Hepatocyte (in vitro differentiated cells): Measurements from ENCODE around the gene MME. TPM values are rescaled to one million over a fixed set of nuclear protein-coding genes. Genes with fewer than 3 reads are reported as not detected.

Experiments
- DNase-seq: peaks from one replicate; pipeline ENCODE4 v3.0.0-alpha.2; 2016; ENCODE audit warnings: low spot score
- H2AFZ ChIP-seq: fragments of 200-600 bp; sonication (generic); 2 replicates; pipeline ENCODE4 v1.6.0; 2016; ENCODE audit warnings: antibody characterized with exemption, mild to moderate bottlenecking
- H3K27ac ChIP-seq: fragments of 200-600 bp; sonication (generic); 2 replicates; pipeline ENCODE4 v1.5.1; 2016; ENCODE audit warnings: mild to moderate bottlenecking
- H3K27me3 ChIP-seq: fragments of 200-600 bp; sonication (generic); 2 replicates; pipeline ENCODE4 v1.6.1; 2016
- H3K36me3 ChIP-seq: fragments of 200-600 bp; sonication (generic); replicated peaks from 2 replicates; pipeline ENCODE4 v1.5.1; 2016; ENCODE audit warnings: low read depth; ENCODE audit not compliant: insufficient read depth
- H3K4me1 ChIP-seq: fragments of 200-600 bp; sonication (generic); 2 replicates; pipeline ENCODE4 v1.5.1; 2016; ENCODE audit warnings: mild to moderate bottlenecking, moderate library complexity; ENCODE audit not compliant: insufficient read depth
- H3K4me2 ChIP-seq: fragments of 200-600 bp; sonication (generic); 2 replicates; pipeline ENCODE4 v1.6.0; 2016
- H3K4me3 ChIP-seq: fragments of 200-600 bp; sonication (generic); 2 replicates; pipeline ENCODE4 v1.5.1; 2016; ENCODE audit warnings: mild to moderate bottlenecking
- H3K79me2 ChIP-seq: fragments of 200-600 bp; sonication (generic); 2 replicates; pipeline ENCODE4 v1.6.0; 2017; ENCODE audit warnings: mild to moderate bottlenecking
- H3K9me2 ChIP-seq: fragments of 200-600 bp; sonication (generic); replicated peaks from 2 replicates; pipeline ENCODE4 v1.6.0; 2017; ENCODE audit warnings: mild to moderate bottlenecking; ENCODE audit not compliant: insufficient read depth
- H3K9me3 ChIP-seq: fragments of 200-600 bp; sonication (generic); 2 replicates; pipeline ENCODE4 v1.5.1; 2016; ENCODE audit warnings: low read depth, mild to moderate bottlenecking
- H4K20me1 ChIP-seq: fragments of 200-600 bp; sonication (generic); 2 replicates; pipeline ENCODE4 v1.6.0; 2016; ENCODE audit warnings: mild to moderate bottlenecking; ENCODE audit not compliant: insufficient read depth, poor library complexity, severe bottlenecking
- CTCF ChIP-seq: fragments of 200-600 bp; sonication (generic); IDR thresholded peaks from 2 replicates; pipeline ENCODE4 v1.5.1; 2016; ENCODE audit warnings: antibody characterized with exemption, mild to moderate bottlenecking; ENCODE audit not compliant: poor library complexity
- EZH2 ChIP-seq: fragments of 200-600 bp; sonication (generic); IDR thresholded peaks from 2 replicates; pipeline ENCODE4 v1.6.1; 2016; ENCODE audit warnings: antibody characterized with exemption, mild to moderate bottlenecking, borderline replicate concordance
- EZH2phosphoT487 ChIP-seq: fragments of 200-600 bp; sonication (generic); IDR thresholded peaks from one replicate; pipeline ENCODE4 v1.6.1; 2018; ENCODE audit warnings: antibody characterized with exemption, mild to moderate bottlenecking, low read depth, moderate library complexity; ENCODE audit not compliant: unreplicated experiment, severe bottlenecking
- WGBS: methylation state at CpG from one replicate; pipeline ENCODE4 v1.1.6; 2016; ENCODE audit warnings: low lambda C conversion rate; ENCODE audit errors: missing lambda C conversion rate; 5-methylcytosine and 5-hydroxymethylcytosine counted together
- polyA plus RNA-seq: library from polyadenylated mRNA; unstranded; fragments of >200 nt; fragmentation: Nextera tagmentation; extraction: Ambion mirVana; gene quantifications from 2 replicates; pipeline ENCODE4 v1.2.1, GENCODE V29; 2016
- total RNA-seq: library from RNA; depleted of rRNA; stranded (reverse); fragments of >200 nt; gene quantifications from 2 replicates; pipeline ENCODE4 v1.2.3, GENCODE V29; 2014

MME gene
- total and polyA plus RNA-seq, 2 experiments from 2014 or later = 135 to 250 TPM

GRCh38 chr3:155227141-155227540 is 147.0 kb downstream of the MME start:
- no peak for TF ChIP-seq CTCF
- no peak for TF ChIP-seq EZH2phosphoT487
- no peak for TF ChIP-seq EZH2
- Histone ChIP-seq H4K20me1 (no peaks in the 10 kb centered on the region), H3K4me1 (no peaks in the 10 kb centered on the region), H3K27ac (no peak overlapping the region), H3K4me2 (no peak overlapping the region), H3K9me2 (no peaks in the 10 kb centered on the region), H3K79me2 (no peaks in the 10 kb centered on the region), H3K9me3 (no peaks in the 10 kb centered on the region), H3K4me3 (no peak overlapping the region), H3K27me3 (no peaks in the 10 kb centered on the region), H3K36me3 (no peaks in the 10 kb centered on the region), H2AFZ (no peak overlapping the region)
- DNase-seq = no peak
- WGBS = 95% methylated on average over 3 of the region's 3 CpGs

GRCh38 chr3:155228676-155229075 is 148.6 kb downstream of the MME start:
- Histone ChIP-seq H3K36me3 (no peaks in the 10 kb centered on the region), H3K27me3 (no peaks in the 10 kb centered on the region), H2AFZ (no peak overlapping the region), H3K27ac (no peak overlapping the region), H3K4me2 (no peak overlapping the region), H3K9me3 (no peaks in the 10 kb centered on the region), H3K4me1 (peaks cover 9% of the 10 kb centered on the region), H3K79me2 (no peaks in the 10 kb centered on the region), H3K4me3 (no peak overlapping the region), H4K20me1 (no peaks in the 10 kb centered on the region), H3K9me2 (no peaks in the 10 kb centered on the region)
- no peak for DNase-seq
- no peak for TF ChIP-seq CTCF
- no peak for TF ChIP-seq EZH2
- no peak for TF ChIP-seq EZH2phosphoT487
- 79% methylated on average over 1 of the region's 1 CpG for WGBS

GRCh38 chr3:155229086-155229485 is 149.0 kb downstream of the MME start:
- Histone ChIP-seq H2AFZ (no peak overlapping the region), H4K20me1 (no peaks in the 10 kb centered on the region), H3K9me3 (no peaks in the 10 kb centered on the region), H3K36me3 (no peaks in the 10 kb centered on the region), H3K79me2 (no peaks in the 10 kb centered on the region), H3K27ac (no peak overlapping the region), H3K4me3 (no peak overlapping the region), H3K4me2 (no peak overlapping the region), H3K27me3 (no peaks in the 10 kb centered on the region), H3K9me2 (no peaks in the 10 kb centered on the region), H3K4me1 (peaks cover 9% of the 10 kb centered on the region)
- DNase-seq = no peak
- TF ChIP-seq CTCF (no peak), EZH2 (no peak), EZH2phosphoT487 (no peak)
- 56% methylated on average over 1 of the region's 1 CpG for WGBS

DNA sequence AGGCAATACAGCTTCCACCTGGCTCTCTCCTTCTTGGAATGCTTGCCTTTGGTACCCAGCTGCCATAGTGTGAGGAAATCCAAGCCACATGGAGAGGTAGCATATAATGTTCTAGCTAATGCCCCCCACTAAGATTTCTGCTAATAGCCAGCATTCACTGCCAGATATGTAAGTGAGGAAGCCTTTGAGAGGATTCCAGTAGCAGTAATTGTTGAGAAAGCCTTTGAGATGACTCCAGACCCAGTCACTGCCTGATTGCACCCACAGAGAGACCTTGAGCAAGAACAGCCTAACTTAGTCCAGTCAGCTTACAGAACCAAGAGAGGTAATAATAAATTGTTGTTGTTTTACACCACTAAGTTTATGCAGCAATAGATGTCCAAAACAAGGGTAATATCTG is 150.3 kb downstream of the MME start:
- Histone ChIP-seq H4K20me1 (no peaks in the 10 kb centered on the region), H3K9me3 (no peaks in the 10 kb centered on the region), H3K4me2 (no peak overlapping the region), H3K4me3 (no peak overlapping the region), H3K27me3 (no peaks in the 10 kb centered on the region), H3K4me1 (peaks cover 9% of the 10 kb centered on the region), H3K27ac (no peak overlapping the region), H2AFZ (no peak overlapping the region), H3K36me3 (no peaks in the 10 kb centered on the region), H3K79me2 (no peaks in the 10 kb centered on the region), H3K9me2 (no peaks in the 10 kb centered on the region)
- DNase-seq = no peak
- TF ChIP-seq EZH2 (no peak), EZH2phosphoT487 (no peak), CTCF (no peak)
